ENCODE data around the gene P2RX4.
"Not testable (repeated sequence)": the region's sequence is repeated elsewhere in the genome, so short reads cannot be mapped to it uniquely, and the experiment has no call there.

Gene P2RX4, protein sequence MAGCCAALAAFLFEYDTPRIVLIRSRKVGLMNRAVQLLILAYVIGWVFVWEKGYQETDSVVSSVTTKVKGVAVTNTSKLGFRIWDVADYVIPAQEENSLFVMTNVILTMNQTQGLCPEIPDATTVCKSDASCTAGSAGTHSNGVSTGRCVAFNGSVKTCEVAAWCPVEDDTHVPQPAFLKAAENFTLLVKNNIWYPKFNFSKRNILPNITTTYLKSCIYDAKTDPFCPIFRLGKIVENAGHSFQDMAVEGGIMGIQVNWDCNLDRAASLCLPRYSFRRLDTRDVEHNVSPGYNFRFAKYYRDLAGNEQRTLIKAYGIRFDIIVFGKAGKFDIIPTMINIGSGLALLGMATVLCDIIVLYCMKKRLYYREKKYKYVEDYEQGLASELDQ

DNA sequence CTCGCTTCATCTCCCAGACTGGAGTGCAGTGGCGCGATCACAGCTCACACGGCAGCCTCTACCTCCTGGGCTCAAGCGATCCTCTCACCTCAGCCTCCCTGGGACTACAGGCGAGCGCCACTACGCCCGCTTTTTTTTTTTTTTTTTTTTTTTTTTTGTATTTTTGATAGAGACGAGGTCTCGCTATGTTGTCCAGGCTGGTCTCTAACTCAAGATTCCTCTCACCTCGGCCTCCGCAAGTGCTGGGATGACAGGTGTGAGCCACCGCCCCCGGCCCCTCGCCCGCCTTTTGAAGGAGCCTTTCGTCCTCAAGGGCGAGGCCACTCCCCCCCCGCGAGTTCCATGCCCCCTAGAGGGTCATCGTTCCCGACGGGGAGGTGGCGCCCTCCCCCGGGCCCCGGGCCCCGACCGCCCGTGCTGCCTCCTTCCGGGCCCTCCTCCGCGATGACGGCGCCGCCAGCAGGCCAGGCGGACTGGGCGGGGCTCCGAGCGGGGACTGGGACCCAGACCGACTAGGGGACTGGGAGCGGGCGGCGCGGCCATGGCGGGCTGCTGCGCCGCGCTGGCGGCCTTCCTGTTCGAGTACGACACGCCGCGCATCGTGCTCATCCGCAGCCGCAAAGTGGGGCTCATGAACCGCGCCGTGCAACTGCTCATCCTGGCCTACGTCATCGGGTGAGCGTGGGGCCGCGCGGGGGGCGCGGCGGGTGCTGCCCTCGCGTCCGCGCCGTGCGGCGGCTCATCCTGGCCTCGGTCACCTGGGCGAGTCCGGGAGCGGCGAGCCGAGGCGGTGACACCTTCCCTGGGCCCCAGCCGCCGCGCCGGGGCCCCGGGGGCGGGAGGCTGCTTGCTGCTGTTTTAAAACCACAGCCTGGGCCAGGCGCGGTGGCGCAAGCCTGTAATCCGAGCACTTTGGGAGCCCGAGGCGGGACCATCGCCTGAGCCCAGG, at the start of gene P2RX4:
Gene P2RX4, plus strand, starts transcription at position 506 of the 949 bp plus-strand sequence. Its CDS starts 36 bp downstream, at position 542.
- DNase-seq (ENCODE audit: low read depth in 2 of 2): peak; percentile 35 to 47

DNA sequence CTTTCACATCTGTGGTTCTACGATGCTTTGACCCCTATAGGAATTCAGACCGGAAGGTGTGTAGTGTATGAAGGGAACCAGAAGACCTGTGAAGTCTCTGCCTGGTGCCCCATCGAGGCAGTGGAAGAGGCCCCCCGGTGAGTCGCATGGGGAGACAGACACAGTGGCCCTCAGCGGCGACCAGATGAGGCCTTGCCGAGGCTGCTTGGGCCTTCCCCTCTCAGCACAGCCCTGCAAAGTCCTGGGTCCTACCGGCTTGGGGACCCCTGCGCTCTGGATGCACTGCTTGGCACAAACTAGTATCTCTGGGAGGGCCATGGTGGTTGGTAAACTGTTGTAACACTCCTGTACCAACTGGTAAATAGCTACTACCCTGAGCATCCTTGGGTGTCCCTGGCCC, 47.5 kb upstream of the P2RX4 start:
- no peak for DNase-seq (ENCODE audit: low read depth in 2 of 2)

DNA sequence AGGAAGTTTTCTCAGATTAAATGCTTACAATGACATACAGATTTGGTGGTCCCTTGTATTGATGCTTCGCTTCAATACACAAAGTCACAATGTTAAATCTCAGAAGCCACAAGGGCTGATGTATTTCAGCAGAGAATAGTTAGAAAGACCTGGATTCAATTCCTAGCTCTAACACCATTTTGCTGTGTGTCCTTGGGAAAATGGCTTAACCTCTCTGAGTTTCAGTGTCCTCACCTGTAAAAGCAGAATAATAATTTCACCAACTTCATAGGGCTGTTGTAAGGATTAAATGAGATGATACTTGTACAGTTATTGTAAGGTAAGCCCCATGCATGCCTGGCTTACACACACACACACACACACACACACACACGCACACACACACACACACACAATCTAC, 46.9 kb upstream of the P2RX4 start:
- no peak for DNase-seq (ENCODE audit: low read depth in 2 of 2)

DNA sequence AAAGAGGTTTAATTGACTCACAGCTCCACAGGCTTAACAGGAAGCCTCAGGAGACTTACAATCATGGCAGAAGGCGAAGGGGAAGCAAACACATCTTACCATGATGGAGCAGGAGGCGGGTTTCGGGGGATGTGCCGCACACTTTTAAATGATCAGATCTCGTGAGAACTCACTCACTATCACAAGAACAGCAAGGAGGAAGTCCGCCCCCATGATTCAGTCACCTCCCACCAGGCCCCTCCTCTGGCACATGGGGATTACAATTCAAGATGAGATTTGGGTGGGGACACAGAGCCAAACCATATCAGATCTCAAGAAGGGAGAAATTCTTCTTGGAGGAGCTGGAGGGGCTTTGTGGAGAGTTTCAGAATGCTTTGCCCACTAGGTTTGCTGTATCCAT, 45.1 kb upstream of the P2RX4 start:
- DNase-seq (ENCODE audit: low read depth in 2 of 2): not testable (repeated sequence)

DNA sequence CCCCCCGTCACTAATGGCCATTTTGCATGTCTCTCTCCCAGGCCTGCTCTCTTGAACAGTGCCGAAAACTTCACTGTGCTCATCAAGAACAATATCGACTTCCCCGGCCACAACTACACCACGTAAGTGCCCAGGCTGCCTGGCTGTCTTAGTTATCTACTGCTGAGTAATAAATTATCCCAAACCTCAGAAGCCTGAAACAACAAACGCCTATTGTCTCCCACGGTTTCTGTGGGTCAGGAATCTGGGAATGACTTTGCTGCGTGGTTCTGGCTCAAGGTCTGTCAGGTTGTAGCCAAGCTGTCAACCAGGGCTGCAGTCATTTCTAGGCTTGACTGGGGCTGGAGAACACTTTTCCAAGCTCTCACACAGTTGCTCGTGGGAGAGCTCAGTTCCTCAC, 44.6 kb upstream of the P2RX4 start:
- DNase-seq (ENCODE audit: low read depth in 2 of 2): no peak

DNA sequence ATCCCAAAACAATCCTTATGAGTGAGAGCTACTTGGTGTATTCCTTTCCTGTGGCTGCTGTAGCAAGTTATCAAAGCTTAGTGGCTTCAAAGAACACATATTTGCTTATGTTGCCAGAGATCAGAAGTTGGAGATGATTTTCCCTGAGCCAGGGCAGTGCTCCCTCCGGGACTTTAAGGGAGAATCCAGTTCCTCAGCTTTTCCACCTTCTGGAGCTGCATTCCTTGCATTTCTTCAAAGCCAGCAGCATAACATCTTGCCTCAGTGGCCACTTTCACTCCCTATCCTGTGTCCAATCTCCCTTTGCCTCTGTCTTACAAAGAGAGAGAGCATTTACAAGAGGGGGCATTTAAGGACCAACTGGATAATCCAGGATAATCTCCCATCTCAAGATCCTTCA, 43.6 kb upstream of the P2RX4 start:
- DNase-seq (ENCODE audit: low read depth in 2 of 2): no peak

DNA sequence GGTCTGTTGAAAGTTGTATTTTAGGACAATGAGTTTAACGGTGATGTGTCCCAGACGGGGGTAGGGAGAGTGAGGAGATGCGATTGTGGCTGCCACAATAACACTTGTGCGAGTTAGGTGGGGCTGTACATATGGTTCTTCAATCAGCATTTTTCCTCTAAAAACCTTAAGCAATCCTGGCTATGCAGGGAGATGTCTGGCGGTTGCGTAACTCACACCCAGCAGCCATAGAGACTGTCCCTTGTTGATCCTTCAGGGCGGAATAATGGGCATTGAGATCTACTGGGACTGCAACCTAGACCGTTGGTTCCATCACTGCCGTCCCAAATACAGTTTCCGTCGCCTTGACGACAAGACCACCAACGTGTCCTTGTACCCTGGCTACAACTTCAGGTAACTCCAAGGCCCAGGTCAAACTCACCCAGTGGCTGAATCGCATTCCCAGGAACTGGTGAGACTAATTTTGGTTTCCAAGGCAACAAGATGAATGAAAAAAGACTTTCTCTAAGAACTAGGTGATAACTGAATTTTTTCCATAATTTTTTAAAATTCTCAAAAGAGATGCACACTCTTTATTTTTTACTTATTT, 42.6 kb upstream of the P2RX4 start:
- no peak for DNase-seq (ENCODE audit: low read depth in 2 of 2)

DNA sequence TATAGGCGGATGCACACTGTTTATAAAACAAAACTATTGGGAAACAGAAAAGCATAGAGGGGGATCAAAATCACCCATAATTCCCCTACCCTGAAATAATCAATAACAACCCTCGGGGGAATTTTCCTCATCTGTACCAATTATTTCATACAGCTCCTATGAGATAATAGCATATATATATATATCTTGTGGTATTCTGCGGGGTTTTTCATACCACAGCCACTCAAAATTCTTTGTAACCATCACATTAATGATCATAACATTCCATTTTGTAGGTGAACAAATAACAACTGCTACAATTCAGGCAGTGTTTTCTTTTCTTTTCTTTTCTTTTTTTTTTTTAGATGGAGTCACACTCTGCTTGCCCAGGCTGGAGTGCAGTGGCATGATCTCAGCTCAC, 42.0 kb upstream of the P2RX4 start:
- no peak for DNase-seq (ENCODE audit: low read depth in 2 of 2)

DNA sequence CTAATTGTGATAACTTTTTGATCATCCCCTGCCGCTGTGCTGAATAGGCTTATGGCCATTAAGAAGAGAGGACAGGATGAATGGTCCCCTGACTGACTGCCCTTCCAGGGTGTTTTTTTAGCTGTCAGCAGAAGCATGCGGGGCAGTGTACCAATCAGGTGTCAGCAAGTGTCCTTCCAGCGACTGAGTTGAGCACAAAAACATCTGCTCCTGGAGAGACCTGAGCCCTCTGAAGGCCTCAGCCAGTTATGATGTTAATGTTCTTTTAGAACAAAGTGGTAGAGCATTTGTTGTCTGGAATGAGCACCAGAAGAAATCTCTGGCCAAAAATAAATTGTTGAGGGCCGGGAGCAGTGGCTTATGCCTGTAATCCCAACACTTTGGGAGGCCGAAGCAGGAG, 39.8 kb upstream of the P2RX4 start:
- no peak for DNase-seq (ENCODE audit: low read depth in 2 of 2)

DNA sequence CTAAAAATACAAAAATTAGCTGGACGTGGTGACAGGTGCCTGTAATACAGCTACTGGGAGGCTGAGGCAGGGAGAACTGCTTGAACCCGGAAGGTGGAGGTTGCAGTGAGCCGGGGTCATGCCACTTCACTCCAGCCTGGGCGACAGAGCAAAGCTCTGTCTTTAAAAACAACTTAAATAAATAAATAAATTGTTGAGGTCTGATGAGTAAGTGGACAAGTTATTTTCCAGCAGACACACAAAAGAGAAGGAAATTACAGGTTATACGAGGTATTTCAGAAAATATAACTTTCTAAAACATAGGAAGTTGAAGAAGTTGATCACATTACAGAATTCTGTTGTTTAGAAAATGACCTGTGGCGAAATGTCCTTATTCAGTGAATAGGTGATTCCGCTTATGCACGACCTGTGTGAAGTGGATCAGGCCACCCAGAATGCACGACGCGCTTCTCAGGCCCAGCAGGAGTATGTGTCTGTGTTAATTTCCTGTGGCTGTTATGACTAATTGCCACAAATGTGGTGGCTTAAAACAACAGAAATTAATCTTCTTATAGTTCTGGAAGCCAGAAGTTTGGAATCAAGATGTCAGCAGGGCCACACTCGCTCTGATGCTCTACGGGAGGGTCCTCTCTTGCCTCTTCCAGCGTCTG, 39.2 kb upstream of the P2RX4 start:
- DNase-seq (ENCODE audit: low read depth in 2 of 2): no peak

DNA sequence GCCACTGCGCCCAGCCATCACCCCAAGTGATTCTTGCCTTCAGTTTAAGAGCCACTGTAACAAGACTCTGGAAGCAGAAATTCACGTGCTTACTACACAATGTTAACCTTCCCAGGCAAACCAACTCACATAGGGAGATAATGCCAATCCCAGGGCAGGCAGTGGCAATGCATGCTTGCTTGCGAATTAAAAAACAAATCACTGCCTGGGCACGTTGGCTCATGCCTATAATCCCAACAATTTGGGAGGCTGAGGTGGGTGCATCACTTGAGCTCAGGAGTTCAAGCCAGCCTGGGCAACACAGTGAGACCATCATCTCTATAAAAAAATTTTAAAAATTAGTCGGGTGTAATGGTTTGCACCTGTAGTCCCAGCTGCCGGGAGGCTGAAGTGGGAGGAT, 37.8 kb upstream of the P2RX4 start:
- DNase-seq (ENCODE audit: low read depth in 2 of 2): no peak

DNA sequence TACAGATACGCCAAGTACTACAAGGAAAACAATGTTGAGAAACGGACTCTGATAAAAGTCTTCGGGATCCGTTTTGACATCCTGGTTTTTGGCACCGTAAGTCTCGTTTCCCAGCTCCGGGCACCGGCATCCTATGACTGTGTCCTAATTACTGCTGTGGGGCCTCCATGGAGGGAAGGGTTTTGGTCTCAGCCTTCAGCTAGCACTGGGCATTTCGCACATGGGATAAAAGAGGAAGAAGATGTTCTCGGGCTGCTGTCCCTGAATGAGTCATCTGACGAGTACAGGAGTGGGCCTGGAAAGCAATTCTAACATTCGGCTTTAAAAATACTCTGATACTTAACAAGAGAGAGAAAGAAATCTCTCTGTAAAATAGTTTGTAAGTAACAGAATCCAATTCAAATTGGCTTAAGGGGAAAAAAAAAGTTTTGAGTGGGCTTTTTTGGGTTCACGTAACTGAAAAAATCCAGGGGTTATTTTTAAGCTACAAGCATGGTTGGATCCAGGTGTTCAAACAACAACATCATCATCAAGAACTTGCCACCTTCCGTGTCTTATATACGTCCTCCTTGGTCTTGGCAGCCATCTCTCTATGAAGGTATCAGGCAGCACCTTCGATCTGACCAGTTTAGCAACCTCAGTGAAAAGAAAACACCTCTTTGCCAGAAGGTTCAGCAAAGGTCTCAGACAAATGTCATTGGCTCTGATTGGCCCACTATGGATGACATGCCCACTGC, 34.4 kb upstream of the P2RX4 start:
- DNase-seq (ENCODE audit: low read depth in 2 of 2): no peak

DNA sequence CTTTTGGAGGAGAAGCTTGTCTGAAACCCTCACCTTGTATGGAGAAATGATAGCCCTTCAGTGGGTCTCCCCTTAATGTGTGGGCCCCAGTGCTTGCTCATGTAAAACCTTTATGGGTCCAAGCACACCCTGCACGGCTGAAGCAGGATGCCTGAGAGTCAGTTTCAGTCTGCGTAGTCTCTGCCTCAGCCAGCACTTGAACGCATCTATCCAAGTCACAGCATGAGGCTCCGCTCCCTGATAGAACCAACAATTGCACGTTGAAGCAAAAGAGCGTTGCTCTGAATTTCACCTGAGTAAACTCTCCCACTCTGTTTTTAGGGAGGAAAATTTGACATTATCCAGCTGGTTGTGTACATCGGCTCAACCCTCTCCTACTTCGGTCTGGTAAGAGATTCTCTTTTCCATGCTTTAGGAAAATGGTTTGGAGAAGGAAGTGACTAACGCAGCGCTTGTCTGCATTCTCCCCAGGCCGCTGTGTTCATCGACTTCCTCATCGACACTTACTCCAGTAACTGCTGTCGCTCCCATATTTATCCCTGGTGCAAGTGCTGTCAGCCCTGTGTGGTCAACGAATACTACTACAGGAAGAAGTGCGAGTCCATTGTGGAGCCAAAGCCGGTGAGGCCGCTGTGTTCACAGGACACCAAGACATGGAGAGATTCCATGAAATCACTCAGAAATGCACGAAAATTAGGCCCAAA, 33.0 kb upstream of the P2RX4 start:
- DNase-seq (ENCODE audit: low read depth in 2 of 2): no peak

DNA sequence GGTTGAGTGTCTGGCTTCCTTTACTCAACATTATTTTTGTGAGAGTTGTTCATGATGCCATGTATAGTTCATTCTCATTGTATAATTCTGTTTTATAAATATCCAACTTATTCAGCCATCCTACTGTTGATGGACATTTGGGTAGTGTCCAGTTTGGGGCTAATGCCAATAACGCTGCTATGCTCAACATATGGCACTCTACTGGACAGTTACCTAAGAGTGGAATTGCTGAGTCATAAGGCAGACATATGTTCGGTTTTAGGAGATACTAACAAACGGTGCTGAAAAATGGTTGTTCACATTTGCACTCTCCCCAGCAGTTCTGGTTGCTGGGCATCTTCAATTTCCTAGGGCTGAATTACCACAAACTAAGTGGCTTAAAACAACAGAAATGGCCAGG, 28.7 kb upstream of the P2RX4 start:
- peak in 1 of 2 experiments; percentile 5 for DNase-seq (ENCODE audit: low read depth in 2 of 2)

DNA sequence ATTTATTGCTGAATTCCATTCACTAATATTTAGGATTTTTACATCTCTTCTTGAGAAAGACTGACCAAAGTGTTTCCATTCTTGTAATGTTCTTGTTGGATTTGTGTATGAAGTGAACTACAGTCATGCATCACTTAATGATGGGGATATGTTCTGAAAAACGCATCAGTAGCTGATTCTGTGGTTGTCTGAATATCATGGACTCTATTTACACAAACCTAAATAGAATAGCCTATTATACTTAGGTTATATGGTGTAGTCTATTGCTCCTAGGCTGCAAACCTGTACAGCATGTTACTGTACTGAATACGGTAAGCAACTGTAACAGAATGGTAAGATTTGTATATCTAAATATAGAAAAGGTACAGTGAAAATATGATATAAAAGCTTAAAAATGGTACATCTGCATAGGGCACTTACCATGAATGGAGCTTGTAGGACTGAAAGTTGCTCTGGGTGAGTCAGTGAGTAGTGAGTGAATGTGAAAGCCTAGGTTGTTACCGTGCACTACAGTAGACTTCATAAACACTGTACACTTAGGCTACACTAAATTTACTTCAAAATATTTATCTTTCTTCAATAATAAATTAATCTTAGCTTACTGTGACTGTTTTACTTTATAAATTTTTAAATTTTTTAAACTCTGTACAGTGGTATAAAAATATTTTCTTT, 27.6 kb upstream of the P2RX4 start:
- no peak for DNase-seq (ENCODE audit: low read depth in 2 of 2)

DNA sequence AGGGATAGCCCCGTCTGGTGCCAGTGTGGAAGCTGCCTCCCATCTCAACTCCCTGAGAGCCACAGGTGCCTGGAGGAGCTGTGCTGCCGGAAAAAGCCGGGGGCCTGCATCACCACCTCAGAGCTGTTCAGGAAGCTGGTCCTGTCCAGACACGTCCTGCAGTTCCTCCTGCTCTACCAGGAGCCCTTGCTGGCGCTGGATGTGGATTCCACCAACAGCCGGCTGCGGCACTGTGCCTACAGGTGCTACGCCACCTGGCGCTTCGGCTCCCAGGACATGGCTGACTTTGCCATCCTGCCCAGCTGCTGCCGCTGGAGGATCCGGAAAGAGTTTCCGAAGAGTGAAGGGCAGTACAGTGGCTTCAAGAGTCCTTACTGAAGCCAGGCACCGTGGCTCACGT, 25.5 kb upstream of the P2RX4 start:
- no peak for DNase-seq (ENCODE audit: low read depth in 2 of 2)

DNA sequence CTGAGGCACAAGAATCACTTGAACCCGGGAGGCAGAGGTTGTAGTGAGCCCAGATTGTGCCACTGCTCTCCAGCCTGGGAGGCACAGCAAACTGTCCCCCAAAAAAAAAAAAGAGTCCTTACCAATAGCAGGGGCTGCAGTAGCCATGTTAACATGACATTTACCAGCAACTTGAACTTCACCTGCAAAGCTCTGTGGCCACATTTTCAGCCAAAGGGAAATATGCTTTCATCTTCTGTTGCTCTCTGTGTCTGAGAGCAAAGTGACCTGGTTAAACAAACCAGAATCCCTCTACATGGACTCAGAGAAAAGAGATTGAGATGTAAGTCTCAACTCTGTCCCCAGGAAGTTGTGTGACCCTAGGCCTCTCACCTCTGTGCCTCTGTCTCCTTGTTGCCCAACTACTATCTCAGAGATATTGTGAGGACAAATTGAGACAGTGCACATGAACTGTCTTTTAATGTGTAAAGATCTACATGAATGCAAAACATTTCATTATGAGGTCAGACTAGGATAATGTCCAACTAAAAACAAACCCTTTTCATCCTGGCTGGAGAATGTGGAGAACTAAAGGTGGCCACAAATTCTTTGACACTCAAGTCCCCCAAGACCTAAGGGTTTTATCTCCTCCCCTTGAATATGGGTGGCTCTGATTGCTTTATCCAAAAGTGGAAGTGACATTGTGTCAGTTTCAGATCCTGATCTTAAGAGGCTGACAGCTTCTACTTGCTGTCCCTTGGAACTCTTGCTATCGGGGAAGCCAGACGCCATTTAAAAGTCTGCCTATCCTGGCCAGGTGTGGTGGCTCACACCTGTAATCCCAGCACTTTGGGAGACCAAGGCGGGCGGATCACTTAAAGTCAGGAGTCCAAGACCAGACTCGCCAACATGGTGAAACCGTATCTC, 24.7 kb upstream of the P2RX4 start:
- no peak for DNase-seq (ENCODE audit: low read depth in 2 of 2)

DNA sequence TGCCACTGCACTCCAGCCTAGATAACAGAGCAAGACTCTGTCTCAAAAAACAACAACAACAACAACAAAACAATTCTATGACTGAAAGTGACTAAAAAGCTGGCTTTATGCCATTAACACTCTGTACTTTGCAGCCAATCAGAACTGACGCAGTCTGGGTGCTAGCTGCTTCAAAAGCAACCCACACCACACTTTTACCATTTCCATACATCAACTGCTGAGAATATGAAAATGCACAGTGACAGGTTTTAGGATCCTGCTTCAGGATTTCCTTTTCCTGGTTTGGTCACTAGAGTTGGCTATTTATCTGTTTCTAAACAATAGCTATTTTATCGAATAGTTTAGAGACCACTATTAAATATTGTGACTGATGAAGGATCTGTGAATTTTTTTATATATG, 23.1 kb upstream of the P2RX4 start:
- no peak for DNase-seq (ENCODE audit: low read depth in 2 of 2)

DNA sequence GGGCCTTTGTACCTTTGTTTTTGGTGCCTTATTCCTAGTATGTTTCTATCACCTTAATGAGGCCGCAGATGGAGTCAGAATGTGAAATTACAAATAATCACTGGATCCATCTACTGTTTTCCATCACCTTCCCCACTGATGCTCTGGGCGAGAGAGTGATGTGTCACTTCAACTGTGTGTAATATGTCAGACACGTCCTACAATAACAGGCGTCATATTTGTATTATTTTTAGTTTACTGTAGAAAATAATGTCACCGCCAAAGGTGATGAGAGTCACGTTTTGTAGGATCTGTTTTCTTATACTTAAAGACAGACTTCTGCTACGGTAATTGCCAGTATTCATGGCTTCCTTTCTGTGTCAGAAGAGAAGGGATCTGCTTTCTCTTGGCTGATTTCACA, 22.4 kb upstream of the P2RX4 start:
- DNase-seq (ENCODE audit: low read depth in 2 of 2): no peak
